ENCODE measurements around the gene GRID2. TPM values are rescaled to one million over a fixed set of nuclear protein-coding genes. Genes with fewer than 3 reads are reported as not detected.

GRID2 gene
- total and polyA plus RNA-seq, 11 donors = 0.29 to 0.38 (median 0.33) TPM; not detected in 8

DNA sequence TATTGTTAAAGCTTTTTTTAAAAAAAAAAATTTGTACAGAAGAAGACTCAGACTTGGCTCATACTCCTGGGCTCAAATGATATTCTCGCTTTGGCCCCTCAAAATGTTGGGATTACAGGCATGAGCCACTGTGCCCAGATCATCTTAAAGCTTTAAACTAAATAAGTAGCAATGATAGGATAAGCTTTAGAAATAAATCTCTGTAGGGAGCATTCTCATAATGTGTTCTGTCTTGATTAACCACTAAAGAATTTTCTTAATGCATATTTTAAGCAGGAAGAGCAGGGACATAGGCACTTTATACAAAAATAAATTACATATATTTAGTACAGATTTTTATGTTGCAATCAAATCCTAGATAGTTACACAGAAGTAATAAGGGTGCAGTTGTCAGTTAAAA lies 667.2 kb downstream of the GRID2 start:
- Histone ChIP-seq H3K4me3 (no peak overlapping the region), H3K4me1 (no peaks in the 10 kb centered on the region), H3K36me3 (no peaks in the 10 kb centered on the region), H3K27ac (no peak overlapping the region), H3K27me3 (no peaks in the 10 kb centered on the region), H3K9me3 (peaks cover 0 to 14% (median 0%) of the 10 kb centered on the region in 12 donors)
- ATAC-seq (no peak), DNase-seq (no peak)
- TF ChIP-seq POLR2A (IDR thresholded peaks at IDR 0.05) = no peak
- TF ChIP-seq, protein P1, sequence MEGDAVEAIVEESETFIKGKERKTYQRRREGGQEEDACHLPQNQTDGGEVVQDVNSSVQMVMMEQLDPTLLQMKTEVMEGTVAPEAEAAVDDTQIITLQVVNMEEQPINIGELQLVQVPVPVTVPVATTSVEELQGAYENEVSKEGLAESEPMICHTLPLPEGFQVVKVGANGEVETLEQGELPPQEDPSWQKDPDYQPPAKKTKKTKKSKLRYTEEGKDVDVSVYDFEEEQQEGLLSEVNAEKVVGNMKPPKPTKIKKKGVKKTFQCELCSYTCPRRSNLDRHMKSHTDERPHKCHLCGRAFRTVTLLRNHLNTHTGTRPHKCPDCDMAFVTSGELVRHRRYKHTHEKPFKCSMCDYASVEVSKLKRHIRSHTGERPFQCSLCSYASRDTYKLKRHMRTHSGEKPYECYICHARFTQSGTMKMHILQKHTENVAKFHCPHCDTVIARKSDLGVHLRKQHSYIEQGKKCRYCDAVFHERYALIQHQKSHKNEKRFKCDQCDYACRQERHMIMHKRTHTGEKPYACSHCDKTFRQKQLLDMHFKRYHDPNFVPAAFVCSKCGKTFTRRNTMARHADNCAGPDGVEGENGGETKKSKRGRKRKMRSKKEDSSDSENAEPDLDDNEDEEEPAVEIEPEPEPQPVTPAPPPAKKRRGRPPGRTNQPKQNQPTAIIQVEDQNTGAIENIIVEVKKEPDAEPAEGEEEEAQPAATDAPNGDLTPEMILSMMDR (IDR thresholded peaks at IDR 0.05) = no peak
- WGBS, 4 donors = 79 to 91% (median 86%) methylated on average over 1 of the region's 1 CpG
- intact Hi-C loops (cut with DNase I) = no loop called here

DNA sequence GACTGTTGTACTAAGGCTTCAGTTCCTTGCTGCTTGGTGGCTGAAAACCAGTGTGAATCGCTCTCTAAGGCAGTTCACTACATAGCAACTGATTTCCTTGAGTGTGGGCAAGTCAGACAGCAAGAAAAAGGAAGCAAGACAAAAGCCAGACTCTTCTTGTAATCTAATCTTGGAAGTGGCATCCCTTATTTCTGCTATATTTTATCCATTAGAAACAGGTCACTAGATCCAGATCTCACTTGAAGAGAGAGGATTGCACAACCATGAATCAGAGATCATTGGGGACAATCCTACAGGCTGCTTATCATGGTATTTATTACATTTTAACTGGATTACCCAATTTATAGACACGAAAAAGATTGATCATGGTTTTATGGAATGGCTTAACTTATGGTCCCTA lies 684.5 kb downstream of the GRID2 start:
- 59 to 77% (median 66%) methylated on average over 2 of the region's 2 CpGs for WGBS, 4 donors
- ATAC-seq (no peak), DNase-seq (no peak)
- Histone ChIP-seq H3K36me3 (no peaks in the 10 kb centered on the region), H3K27me3 (no peaks in the 10 kb centered on the region), H3K9me3 (peaks cover 0 to 3% (median 0%) of the 10 kb centered on the region in 12 donors), H3K4me1 (no peaks in the 10 kb centered on the region), H3K27ac (no peak overlapping the region), H3K4me3 (no peak overlapping the region)
- intact Hi-C loops (cut with DNase I) = no loop called here
- TF ChIP-seq, protein P1 (IDR thresholded peaks at IDR 0.05) = no peak

DNA sequence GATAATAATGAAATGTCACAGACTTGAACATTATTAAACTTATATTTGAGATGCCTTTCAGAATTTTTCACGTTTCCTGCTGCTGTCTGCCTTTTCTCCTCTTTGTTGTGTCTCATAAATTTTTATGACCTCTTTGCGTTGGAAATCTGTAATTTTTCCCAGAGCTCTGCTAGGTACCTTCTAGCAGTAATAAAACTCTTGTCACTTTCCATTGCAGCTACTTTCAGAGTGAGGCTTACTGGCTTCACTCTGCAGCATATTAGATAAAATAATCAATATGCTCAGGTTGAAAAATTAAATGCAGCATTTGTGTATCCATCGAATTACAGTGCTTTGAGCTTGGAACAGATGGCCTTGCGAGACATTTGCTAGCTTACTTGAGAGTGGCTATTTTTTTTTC lies 689.0 kb downstream of the GRID2 start:
- no peak for ATAC-seq
- WGBS, 4 donors = 75 to 80% (median 76%) methylated on average over 4 of the region's 4 CpGs

GRCh38 chr4:92994727-92995126 lies 691.0 kb downstream of the GRID2 start:
- Histone ChIP-seq H3K36me3 (no peaks in the 10 kb centered on the region), H3K4me3 (no peak overlapping the region), H3K4me1 (no peaks in the 10 kb centered on the region), H3K9me3 (peaks cover 0 to 3% (median 0%) of the 10 kb centered on the region in 12 donors), H3K27me3 (no peaks in the 10 kb centered on the region), H3K27ac (no peak overlapping the region)
- ATAC-seq (no peak), DNase-seq (no peak)
- intact Hi-C loops (cut with DNase I) = no loop called here
- 72 to 79% (median 74%) methylated on average over 2 of the region's 2 CpGs for whole genome bisulfite sequencing, 4 donors
- TF ChIP-seq POLR2A (IDR thresholded peaks at IDR 0.05) = no peak
- TF ChIP-seq, protein P1 (IDR thresholded peaks at IDR 0.05) = no peak

More for the DNA sequence above, 689.0 kb downstream of the GRID2 start:
- Histone ChIP-seq H3K4me1 (no peaks in the 10 kb centered on the region), H3K27me3 (no peaks in the 10 kb centered on the region), H3K4me3 (no peak overlapping the region), H3K36me3 (no peaks in the 10 kb centered on the region), H3K9me3 (peaks cover 0 to 3% (median 0%) of the 10 kb centered on the region in 12 donors), H3K27ac (no peak overlapping the region)
- TF ChIP-seq, protein P1 (IDR thresholded peaks at IDR 0.05) = no peak
- no peak for TF ChIP-seq POLR2A (IDR thresholded peaks at IDR 0.05)
- DNase-seq = no peak
- intact Hi-C loops (cut with DNase I) = no loop called here
